K562 (cell line): ENCODE measurements around the gene SEBOX. TPM values are rescaled to one million over a fixed set of nuclear protein-coding genes. Genes with fewer than 3 reads are reported as not detected.
A peak's percentile ranks its signal among the peaks of the same experiment; 100 is the strongest.

Experiments
- ATAC-seq: fragments of 200-7000 bp; cut with Tn5 transposase; 3 replicates; pipeline ENCODE4 v1.9.1; 2020; ENCODE audit warnings: moderate library complexity
- BruUV-seq: library from RNA; stranded (reverse); fragments of 400-500 nt; replicated peaks from 2 replicates; lab custom pipeline; 2021; lab: Mats Ljungman, UMichigan
- CTCF ChIA-PET: fragments of 300-600 bp; formaldehyde crosslinking; extraction: SDS; loops from one replicate; lab custom pipeline; 2021; ENCODE audit warnings: low intra/inter-chr PET ratio; lab: Yijun Ruan, JAX
- POLR2A ChIA-PET: fragments of 300-600, 350-650 bp; sonication (Branson Sonifier 250); formaldehyde crosslinking; extraction: SDS; loops from one replicate; lab custom pipeline; 2021; ENCODE audit warnings: antibody characterized with exemption, inconsistent platforms; lab: Yijun Ruan, JAX
- DNase-seq, 4 experiments: peaks; one replicate each; pipeline versions ENCODE4 v3.0.0 to v3.0.0-alpha.2; 2011 to 2018; ENCODE audit warnings: low spot score in 3 of 4, mixed read lengths in 3 of 4; ENCODE audit errors: extremely low read depth in 1 of 4
- FAIRE-seq: peaks from 2 replicates; lab custom pipeline; 2011; peaks lifted over from hg19 to GRCh38; lab: Jason Lieb, UNC
- H2AFZ ChIP-seq: 2 replicates; pipeline ENCODE4 v1.6.0; 2011; ENCODE audit warnings: low read depth, low read length, control low read depth, inconsistent platforms
- H3K27ac ChIP-seq: fragments of 200-600 bp; 3 replicates; pipeline ENCODE4 v1.8.0; 2011; ENCODE audit warnings: low read depth, mild to moderate bottlenecking, control low read depth, inconsistent platforms, low read length, moderate library complexity, mixed read lengths; ENCODE audit errors: extremely low read depth
- H3K27me3 ChIP-seq, 2 experiments: fragments of 300-600 bp in 1 of 2; 2 replicates in 1 of 2; 3 replicates in 1 of 2; pipeline versions ENCODE4 v1.6.0 to v1.8.0; 2011; ENCODE audit warnings: inconsistent platforms in 2 of 2, low read length in 2 of 2, mild to moderate bottlenecking in 1 of 2, mixed read lengths in 1 of 2, moderate library complexity in 1 of 2; ENCODE audit not compliant: control insufficient read depth in 2 of 2, insufficient read depth in 2 of 2
- H3K36me3 ChIP-seq: fragments of 300-600 bp; 3 replicates; pipeline ENCODE4 v1.8.0; 2011; ENCODE audit warnings: mild to moderate bottlenecking, low read length, inconsistent platforms; ENCODE audit not compliant: control insufficient read depth, insufficient read depth
- H3K4me1 ChIP-seq, 2 experiments: fragments of 200-600 bp in 1 of 2; replicated peaks in 1 of 2; 2 replicates in 1 of 2; 3 replicates in 1 of 2; pipeline versions ENCODE4 v1.5.1 to v1.8.0; 2011; ENCODE audit warnings: inconsistent platforms in 2 of 2, low read length in 2 of 2, mild to moderate bottlenecking in 1 of 2, mixed read lengths in 1 of 2, moderate library complexity in 1 of 2; ENCODE audit not compliant: control insufficient read depth in 2 of 2, insufficient read depth in 2 of 2
- H3K4me2 ChIP-seq: 2 replicates; pipeline ENCODE4 v1.6.1; 2011; ENCODE audit warnings: low read length, control low read depth, inconsistent platforms, mixed read lengths; ENCODE audit not compliant: insufficient read depth
- H3K4me3 ChIP-seq: fragments of 200-600 bp; sonication (generic), shearing (Covaris generic); 2 replicates; pipeline ENCODE4 v1.5.1; 2016; ENCODE audit warnings: control low read depth, inconsistent platforms
- H3K79me2 ChIP-seq: fragments of 200-600 bp; 3 replicates; pipeline ENCODE4 v1.8.0; 2011; ENCODE audit warnings: low read length, inconsistent platforms; ENCODE audit not compliant: control insufficient read depth, insufficient read depth
- H3K9ac ChIP-seq, 2 experiments: 2 replicates each; pipeline versions ENCODE4 v1.6.0 to v1.6.1; 2011; ENCODE audit warnings: low read depth in 2 of 2, low read length in 2 of 2, control low read depth in 1 of 2, inconsistent platforms in 1 of 2, mild to moderate bottlenecking in 1 of 2, mixed read lengths in 1 of 2; ENCODE audit not compliant: insufficient read depth in 1 of 2
- H3K9me1 ChIP-seq: one replicate; pipeline ENCODE4 v1.6.0; 2011; ENCODE audit warnings: inconsistent platforms, mild to moderate bottlenecking, low read length, moderate library complexity; ENCODE audit not compliant: control insufficient read depth, insufficient read depth
- H3K9me3 ChIP-seq: replicated peaks from 2 replicates; pipeline ENCODE4 v1.5.1; 2011; ENCODE audit warnings: low read depth, low read length, inconsistent platforms; ENCODE audit not compliant: control insufficient read depth, insufficient read depth
- H4K20me1 ChIP-seq: replicated peaks from 2 replicates; pipeline ENCODE4 v1.6.1; 2011; ENCODE audit warnings: low read length, inconsistent platforms, mixed read lengths; ENCODE audit not compliant: control insufficient read depth, insufficient read depth
- CBX3 ChIP-seq, 2 experiments: IDR thresholded peaks; 1 replicate in 1 of 2; 2 replicates in 1 of 2; pipeline ENCODE4 v1.6.1; 2012; ENCODE audit warnings: inconsistent platforms in 2 of 2, low read length in 2 of 2, borderline replicate concordance in 1 of 2, control low read depth in 1 of 2
- CHD1 ChIP-seq: fragments of 200-600 bp; sonication (generic); IDR thresholded peaks from one replicate; pipeline ENCODE4 v1.6.1; 2012; ENCODE audit warnings: mild to moderate bottlenecking, moderate library complexity, low read length, inconsistent platforms
- FOXP4 ChIP-seq: sonication (generic); formaldehyde crosslinking; IDR thresholded peaks from 2 replicates; pipeline ENCODE4 v1.8.0; 2022; ENCODE audit warnings: mild to moderate bottlenecking, missing genetic modification reagents, borderline replicate concordance
- HNRNPLL ChIP-seq: fragments of 200-400 bp; formaldehyde crosslinking; IDR thresholded peaks from 2 replicates; pipeline ENCODE4 v1.6.1; 2017; ENCODE audit warnings: low read length, low read depth, mild to moderate bottlenecking; ENCODE audit not compliant: poor library complexity, severe bottlenecking
- MYC ChIP-seq, 2 experiments: fragments of 250-450 bp in 1 of 2; sonication (Bioruptor Pico) in 1 of 2; IDR thresholded peaks; 2 replicates each; pipeline versions ENCODE4 v1.5.1 to v1.6.1; 2012 to 2021; ENCODE audit warnings: low read depth in 2 of 2, borderline replicate concordance in 1 of 2, improper control_type of control experiment in 1 of 2, low read length in 1 of 2, mild to moderate bottlenecking in 1 of 2, moderate library complexity in 1 of 2
- POLR2H ChIP-seq: IDR thresholded peaks from 2 replicates; pipeline ENCODE4 v1.6.1; 2016; ENCODE audit warnings: missing genetic modification characterization, low read depth, mild to moderate bottlenecking, control low read depth, missing compliant biosample characterization, moderate library complexity
- PTBP1 ChIP-seq: fragments of 200-400 bp; formaldehyde crosslinking; IDR thresholded peaks from 2 replicates; pipeline ENCODE4 v1.6.1; 2017; ENCODE audit warnings: low read depth, low read length
- SETDB1 ChIP-seq: IDR thresholded peaks from one replicate; pipeline ENCODE4 v1.6.1; 2012; ENCODE audit warnings: low read length, control low read depth, inconsistent platforms
- SMARCA4 ChIP-seq: fragments of 450-650 bp; IDR thresholded peaks from 2 replicates; pipeline ENCODE4 v1.6.1; 2016
- ZNF121 ChIP-seq: sonication (generic); formaldehyde crosslinking; conservative IDR thresholded peaks from 2 replicates; pipeline ENCODE4 v1.8.0; 2022; ENCODE audit warnings: missing genetic modification reagents
- ZNF175 ChIP-seq: fragments of 200-800 bp; sonication (Bioruptor generic); IDR thresholded peaks from 2 replicates; pipeline ENCODE4 v1.6.1; 2016; ENCODE audit warnings: low read depth, mild to moderate bottlenecking, missing genetic modification characterization, missing compliant biosample characterization
- WGBS: fragments of 100-300 bp; shearing (Covaris generic); methylation state at CpG from one replicate; pipeline ENCODE4 v1.1.6; 2016; ENCODE audit warnings: low coverage, mixed read lengths; ENCODE audit not compliant: insufficient coverage; ENCODE audit errors: missing lambda C conversion rate; 5-methylcytosine and 5-hydroxymethylcytosine counted together
- in situ Hi-C: fragments of 300-500 bp; cut with MboI; formaldehyde crosslinking; loops from 4 replicates; pipeline ENCODE4 v1.15.0; 2018; ENCODE audit warnings: inconsistent platforms, mixed read lengths
- intact Hi-C: fragments of 100-400 bp; cut with micrococcal nuclease; formaldehyde crosslinking; loops from 2 replicates; pipeline ENCODE4 v1.14.2; 2022
- polyA plus RNA-seq, 8 experiments: library from polyadenylated mRNA; depleted of rRNA in 4 of 8; stranded (reverse) in 5 of 8; unstranded in 3 of 8; fragments of >200 nt; fragmentation: Nextera tagmentation in 2 of 8; fragmentation: Illumina TruSeq in 1 of 8; extraction: Ambion mirVana in 2 of 8; extraction: Trizol in 1 of 8; gene quantifications; 2 replicates each; pipeline versions ENCODE4 v1.2.1 to v1.2.3, GENCODE V29; 2011 to 2014; ENCODE audit warnings: inconsistent platforms in 1 of 8, missing spikeins in 1 of 8
- total RNA-seq, 7 experiments: library from RNA; depleted of rRNA in 6 of 7; stranded (reverse); fragments of >200 nt in 6 of 7; fragmentation: Illumina TruSeq in 2 of 7; extraction: Trizol in 2 of 7; gene quantifications; 2 replicates each; pipeline versions ENCODE4 v1.2.1 to v1.2.3, GENCODE V29; 2011 to 2021; ENCODE audit warnings: low replicate concordance in 1 of 7

The SEBOX gene
- total and polyA plus RNA-seq, 9 of the 15 experiments (the other 6 are each of a cell fraction or from before 2014, with no cell fraction given) = not detected

GRCh38 chr17:28319598-28319935 is 45.4 kb downstream of the SEBOX start:
- DNase-seq = no peak
- Histone ChIP-seq H3K9ac (peak overlapping the region; percentile 71 to 98), H4K20me1 (0 out of 2 replicates have a peak, but pooled peaks cover 18% of the 10 kb centered on the region), H3K9me1 (no peaks in the 10 kb centered on the region), H3K27me3 (no peaks in the 10 kb centered on the region), H3K36me3 (peaks cover 35% of the 10 kb centered on the region), H3K4me1 (peaks cover 34 to 43% of the 10 kb centered on the region in 2 experiments), H3K4me2 (peak overlapping the region; percentile 93), H3K9me3 (no peaks in the 10 kb centered on the region), H3K4me3 (peak overlapping the region; percentile 56), H3K79me2 (peaks cover 77% of the 10 kb centered on the region), H3K27ac (peak overlapping the region; percentile 69), H2AFZ (peak overlapping the region; percentile 71)
- ATAC-seq = no peak
- POLR2A ChIA-PET = interaction anchor here (0.7 to 4.9 kb wide), 4 partner anchors 9 to 476 kb away, joined by 3 to 62 read pairs (median 11); partner anchors contain the start of genes IFT20 and TNFAIP1
- CTCF ChIA-PET = no interaction called here
- in situ Hi-C loops (no loop called here), intact Hi-C loops (loop anchor here (2.0 kb wide), 1 partner anchor 15 kb away; the partner anchor contains the start of genes IFT20 and TNFAIP1)
- WGBS = 0% methylated on average over 7 of the region's 7 CpGs
- FAIRE-seq = no peak
- no TSS peak for BruUV-seq
- TF ChIP-seq CHD1 = peak; percentile 31
- TF ChIP-seq POLR2H = no peak
- TF ChIP-seq HNRNPLL = no peak
- TF ChIP-seq ZNF175 (CRISPR knock-in tag) = no peak
- no peak for TF ChIP-seq PTBP1
- TF ChIP-seq FOXP4 (CRISPR knock-in tag) = no peak
- no peak for TF ChIP-seq ZNF121
- TF ChIP-seq MYC (IDR thresholded peaks at IDR 0.05; ENCODE audit: low read depth, low read length) = no peak
- TF ChIP-seq MYC (CRISPR knock-in tag; IDR thresholded peaks at IDR 0.05; ENCODE audit: borderline replicate concordance, low read depth) = no peak
- TF ChIP-seq CBX3 (IDR thresholded peaks at IDR 0.05; ENCODE audit: borderline replicate concordance in 1 of 2, low read length in 2 of 2) = 0 out of 3 replicates have a peak, but pooled peaks of 1 of the 2 experiments have one; percentile 2
- no peak for TF ChIP-seq SETDB1
- 0 out of 2 replicates have a peak, but pooled peaks have one; percentile 6 for TF ChIP-seq SMARCA4
